OCI-LY7 (cell line): ENCODE data around the gene KNSTRN. TPM values are rescaled to one million over a fixed set of nuclear protein-coding genes. Genes with fewer than 3 reads are reported as not detected.

Experiments
- BruUV-seq: library from RNA; stranded (reverse); fragments of 400-500 nt; replicated peaks from 2 replicates; lab custom pipeline; 2021; lab: Mats Ljungman, UMichigan
- CTCF ChIA-PET: fragments of 300-600 bp; sonication (Branson Sonifier 250); formaldehyde crosslinking; loops from one replicate; lab custom pipeline; 2022; ENCODE audit warnings: antibody characterized with exemption; ENCODE audit not compliant: unreplicated experiment; lab: Charles Lee
- POLR2A ChIA-PET: fragments of 300-600 bp; sonication (Branson Sonifier 250); formaldehyde crosslinking; loops from one replicate; lab custom pipeline; 2022; ENCODE audit warnings: antibody characterized with exemption; lab: Charles Lee
- DNase-seq: peaks from one replicate; pipeline ENCODE4 v3.0.0-alpha.2; 2015; ENCODE audit warnings: low spot score
- H2AFZ ChIP-seq: fragments of 200-600 bp; sonication (generic), shearing (Covaris generic); 2 replicates; pipeline ENCODE4 v1.6.1; 2014; ENCODE audit warnings: mild to moderate bottlenecking, antibody characterized with exemption, low read length, moderate library complexity
- H3K27ac ChIP-seq: fragments of 200-600 bp; sonication (generic); 2 replicates; pipeline ENCODE4 v1.5.1; 2014; ENCODE audit warnings: mixed run types, low read depth, mild to moderate bottlenecking, moderate library complexity, low read length, inconsistent platforms; ENCODE audit not compliant: poor library complexity, severe bottlenecking
- H3K36me3 ChIP-seq: fragments of 200-600 bp; sonication (generic); 2 replicates; pipeline ENCODE4 v1.6.1; 2014; ENCODE audit warnings: mild to moderate bottlenecking, antibody characterized with exemption, low read length, moderate library complexity, mixed read lengths; ENCODE audit not compliant: insufficient read depth
- H3K4me1 ChIP-seq: fragments of 200-600 bp; sonication (generic); 2 replicates; pipeline ENCODE4 v1.5.1; 2014; ENCODE audit warnings: mild to moderate bottlenecking, low read length; ENCODE audit not compliant: insufficient read depth, poor library complexity, severe bottlenecking
- H3K4me2 ChIP-seq: fragments of 200-600 bp; sonication (generic); 2 replicates; pipeline ENCODE4 v1.6.1; 2014; ENCODE audit warnings: mild to moderate bottlenecking, low read length
- H3K4me3 ChIP-seq: fragments of 200-600 bp; sonication (generic); 2 replicates; pipeline ENCODE4 v1.5.1; 2014; ENCODE audit warnings: mild to moderate bottlenecking, low read depth, low read length; ENCODE audit not compliant: poor library complexity, severe bottlenecking
- H3K79me2 ChIP-seq: fragments of 200-600 bp; sonication (generic); 2 replicates; pipeline ENCODE4 v1.6.1; 2016; ENCODE audit warnings: low read depth, mild to moderate bottlenecking, low read length, moderate library complexity, mixed read lengths; ENCODE audit not compliant: insufficient read depth
- H3K9me2 ChIP-seq: fragments of 200-600 bp; sonication (generic); 2 replicates; pipeline ENCODE4 v1.6.1; 2016; ENCODE audit warnings: mild to moderate bottlenecking, low read length, mixed read lengths; ENCODE audit not compliant: insufficient read depth
- H3K9me3 ChIP-seq: fragments of 200-600 bp; sonication (generic); 2 replicates; pipeline ENCODE4 v1.6.1; 2014; ENCODE audit warnings: mild to moderate bottlenecking, mixed run types, low read length, mixed read lengths
- H4K20me1 ChIP-seq: fragments of 200-600 bp; sonication (generic); 2 replicates; pipeline ENCODE4 v1.6.1; 2014; ENCODE audit warnings: mild to moderate bottlenecking, antibody characterized with exemption, low read length, moderate library complexity, mixed read lengths; ENCODE audit not compliant: insufficient read depth
- EZH2phosphoT487 ChIP-seq: fragments of 200-600 bp; sonication (generic); IDR thresholded peaks from 2 replicates; pipeline ENCODE4 v1.6.1; 2018; ENCODE audit warnings: low read depth, borderline replicate concordance, mild to moderate bottlenecking, mixed run types, antibody characterized with exemption, low read length, moderate library complexity, mixed read lengths
- intact Hi-C: fragments of 100-400 bp; cut with micrococcal nuclease; formaldehyde crosslinking; loops from one replicate; pipeline ENCODE4 v1.10.0; 2022; ENCODE audit not compliant: unreplicated experiment
- total RNA-seq, 2 experiments: library from RNA; depleted of rRNA in 1 of 2; stranded (reverse); fragments of >200 nt in 1 of 2; shearing (Covaris generic) in 1 of 2; gene quantifications; 2 replicates each; pipeline ENCODE4 v1.2.3, GENCODE V29; 2014 to 2022
- TF ChIP-seq, protein P1 (sequence below): fragments of 200-600 bp; sonication (generic); conservative IDR thresholded peaks from 2 replicates; pipeline ENCODE4 v1.5.1; 2014; ENCODE audit warnings: mild to moderate bottlenecking, antibody characterized with exemption, low read length, moderate library complexity, mixed read lengths

The KNSTRN gene
- total RNA-seq, 2 experiments from 2014 or later = 89.6 to 106 TPM

DNA sequence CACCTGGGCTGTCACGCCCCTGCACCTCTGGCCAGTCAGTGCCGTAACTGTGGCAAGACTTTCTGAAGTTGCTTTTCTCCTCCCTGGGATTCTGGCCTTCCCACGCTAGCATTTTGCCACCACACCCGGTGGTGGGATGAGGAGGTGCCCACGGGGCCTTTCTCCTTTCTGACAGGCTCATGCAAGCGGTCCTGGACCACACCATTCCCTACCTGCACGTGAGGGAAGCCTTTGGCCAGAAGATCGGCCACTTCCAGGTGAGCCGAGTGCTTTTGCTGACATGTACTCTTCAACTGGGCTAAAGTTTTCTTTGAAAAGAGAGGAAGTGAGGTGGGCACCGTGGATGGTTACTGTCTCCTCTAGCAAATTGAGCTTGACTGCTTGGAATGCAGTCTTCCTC lies 32.7 kb downstream of the KNSTRN start:
- Histone ChIP-seq H3K79me2 (no peaks in the 10 kb centered on the region), H3K4me3 (no peak overlapping the region), H3K4me2 (no peak overlapping the region), H3K9me3 (no peaks in the 10 kb centered on the region), H4K20me1 (no peaks in the 10 kb centered on the region), H3K9me2 (no peaks in the 10 kb centered on the region), H2AFZ (no peak overlapping the region), H3K4me1 (no peaks in the 10 kb centered on the region), H3K27ac (no peak overlapping the region), H3K36me3 (peaks cover 29% of the 10 kb centered on the region; the same call in 1 of the 2 replicates)
- TF ChIP-seq, protein P1, sequence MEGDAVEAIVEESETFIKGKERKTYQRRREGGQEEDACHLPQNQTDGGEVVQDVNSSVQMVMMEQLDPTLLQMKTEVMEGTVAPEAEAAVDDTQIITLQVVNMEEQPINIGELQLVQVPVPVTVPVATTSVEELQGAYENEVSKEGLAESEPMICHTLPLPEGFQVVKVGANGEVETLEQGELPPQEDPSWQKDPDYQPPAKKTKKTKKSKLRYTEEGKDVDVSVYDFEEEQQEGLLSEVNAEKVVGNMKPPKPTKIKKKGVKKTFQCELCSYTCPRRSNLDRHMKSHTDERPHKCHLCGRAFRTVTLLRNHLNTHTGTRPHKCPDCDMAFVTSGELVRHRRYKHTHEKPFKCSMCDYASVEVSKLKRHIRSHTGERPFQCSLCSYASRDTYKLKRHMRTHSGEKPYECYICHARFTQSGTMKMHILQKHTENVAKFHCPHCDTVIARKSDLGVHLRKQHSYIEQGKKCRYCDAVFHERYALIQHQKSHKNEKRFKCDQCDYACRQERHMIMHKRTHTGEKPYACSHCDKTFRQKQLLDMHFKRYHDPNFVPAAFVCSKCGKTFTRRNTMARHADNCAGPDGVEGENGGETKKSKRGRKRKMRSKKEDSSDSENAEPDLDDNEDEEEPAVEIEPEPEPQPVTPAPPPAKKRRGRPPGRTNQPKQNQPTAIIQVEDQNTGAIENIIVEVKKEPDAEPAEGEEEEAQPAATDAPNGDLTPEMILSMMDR = no peak
- no peak for TF ChIP-seq EZH2phosphoT487
- POLR2A ChIA-PET = interaction anchor here (0.7 kb wide), 1 partner anchor 269 kb away, joined by 3 read pairs; no protein-coding TSS in a partner anchor
- CTCF ChIA-PET = no interaction called here
- no TSS peak for BruUV-seq
- DNase-seq = no peak
- intact Hi-C loops = no loop called here

DNA sequence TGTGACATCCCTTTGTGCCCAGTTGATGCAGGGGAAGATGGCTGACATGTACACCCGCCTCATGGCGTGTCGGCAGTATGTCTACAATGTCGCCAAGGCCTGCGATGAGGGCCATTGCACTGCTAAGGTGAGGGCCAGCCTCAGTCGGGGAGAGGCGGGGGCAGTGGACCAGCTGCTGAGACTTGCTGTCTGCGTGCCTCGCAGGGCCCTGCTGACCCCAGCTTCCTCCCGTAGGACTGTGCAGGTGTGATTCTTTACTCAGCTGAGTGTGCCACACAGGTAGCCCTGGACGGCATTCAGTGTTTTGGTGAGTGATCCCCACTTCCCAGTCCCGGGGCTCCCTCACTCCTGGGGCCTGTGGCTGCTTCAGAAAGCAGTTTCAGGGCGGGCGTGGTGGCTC lies 33.5 kb downstream of the KNSTRN start:
- no peak for DNase-seq
- intact Hi-C loops = no loop called here
- BruUV-seq = no TSS peak

DNA sequence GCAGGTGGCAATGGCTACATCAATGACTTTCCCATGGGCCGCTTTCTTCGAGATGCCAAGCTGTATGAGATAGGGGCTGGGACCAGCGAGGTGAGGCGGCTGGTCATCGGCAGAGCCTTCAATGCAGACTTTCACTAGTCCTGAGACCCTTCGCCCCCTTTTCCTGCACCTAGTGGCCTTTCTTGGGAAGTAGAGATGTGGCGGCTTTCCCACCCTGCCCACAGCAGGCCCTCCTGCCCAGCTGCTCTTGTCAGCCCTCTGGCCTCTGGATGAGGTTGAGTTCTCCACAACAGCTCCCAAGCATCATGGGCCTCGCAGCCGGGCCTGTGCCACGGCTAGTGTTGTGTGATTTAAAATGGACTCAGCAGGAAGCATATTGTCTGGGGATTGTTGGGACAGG lies 35.6 kb downstream of the KNSTRN start:
- Histone ChIP-seq H3K27ac (no peak overlapping the region), H3K4me2 (no peak overlapping the region), H3K9me3 (no peaks in the 10 kb centered on the region), H4K20me1 (no peaks in the 10 kb centered on the region), H3K4me3 (no peak overlapping the region), H3K36me3 (peaks cover 12% of the 10 kb centered on the region; the same call in 1 of the 2 replicates), H2AFZ (no peak overlapping the region), H3K79me2 (no peaks in the 10 kb centered on the region), H3K9me2 (no peaks in the 10 kb centered on the region), H3K4me1 (no peaks in the 10 kb centered on the region)
- intact Hi-C loops = no loop called here
- DNase-seq = no peak
- CTCF ChIA-PET = no interaction called here
- TF ChIP-seq, protein P1 = no peak
- no peak for TF ChIP-seq EZH2phosphoT487
- no TSS peak for BruUV-seq
- POLR2A ChIA-PET = interaction anchor here (0.7 kb wide), 1 partner anchor 82 kb away, joined by 3 read pairs; no protein-coding TSS in a partner anchor

More for the DNA sequence above, 33.5 kb downstream of the KNSTRN start:
- H3K79me2 ChIP-seq = no peaks in the 10 kb centered on the region
- no peak overlapping the region for H3K4me3 ChIP-seq
- no peaks in the 10 kb centered on the region for H3K9me2 ChIP-seq
- TF ChIP-seq, protein P1 = no peak
- TF ChIP-seq EZH2phosphoT487 = no peak
- ChIA-PET POLR2A (no interaction called here), CTCF (no interaction called here)
- H3K4me1 ChIP-seq = no peaks in the 10 kb centered on the region
- H3K36me3 ChIP-seq = peaks cover 21% of the 10 kb centered on the region; the same call in 1 of the 2 replicates
- no peak overlapping the region for H2AFZ ChIP-seq
- no peaks in the 10 kb centered on the region for H4K20me1 ChIP-seq
- H3K4me2 ChIP-seq = no peak overlapping the region
- H3K9me3 ChIP-seq = no peaks in the 10 kb centered on the region
- H3K27ac ChIP-seq = no peak overlapping the region
